Upper lobe of right lung (tissue), 1 donor: ENCODE data around the gene PLXNA4. TPM values are rescaled to one million over a fixed set of nuclear protein-coding genes. Genes with fewer than 3 reads are reported as not detected.

Experiments used
- ATAC-seq: fragments of 200-7000 bp; cut with Tn5 transposase; one replicate; pipeline ENCODE4 v1.9.1; 2020; ENCODE audit warnings: mild to moderate bottlenecking, moderate library complexity
- DNase-seq: peaks from one replicate; pipeline ENCODE4 v3.0.0-alpha.2; 2020
- H3K27ac ChIP-seq: fragments of 200-600 bp; one replicate; pipeline ENCODE4 v1.8.0; 2022
- H3K27me3 ChIP-seq: fragments of 200-600 bp; one replicate; pipeline ENCODE4 v1.8.0; 2022; ENCODE audit warnings: mild to moderate bottlenecking
- H3K36me3 ChIP-seq: fragments of 200-600 bp; one replicate; pipeline ENCODE4 v1.8.0; 2022
- H3K4me1 ChIP-seq: fragments of 200-600 bp; one replicate; pipeline ENCODE4 v1.8.0; 2022
- H3K4me3 ChIP-seq: fragments of 200-600 bp; one replicate; pipeline ENCODE4 v1.8.0; 2022; ENCODE audit warnings: mild to moderate bottlenecking
- H3K9me3 ChIP-seq: fragments of 200-600 bp; one replicate; pipeline ENCODE4 v1.8.0; 2022
- intact Hi-C: fragments of 100-400 bp; cut with DNase I; formaldehyde crosslinking; loops from one replicate; pipeline ENCODE4 v1.11.0; 2022
- total RNA-seq: library from RNA; stranded (reverse); fragmentation: NEBNext Ultra II Directional; extraction: Animal tissue kit (Norgen Biotek cat#: 25700); gene quantifications from one replicate; pipeline ENCODE4 v1.2.1, GENCODE V29; 2021
- TF ChIP-seq, protein P1 (sequence below): fragments of 200-600 bp; IDR thresholded peaks from one replicate; pipeline ENCODE4 v1.8.0; 2022; ENCODE audit warnings: antibody characterized with exemption
- donor health status: DM: no; HTN: yes; CAD: no; lungs with severe emphysema.

Gene PLXNA4
- total RNA-seq, 1 donor from 2014 or later = 7.2 TPM

- intact Hi-C loops = no loop called here
- Histone ChIP-seq H3K27ac (no peak overlapping the region), H3K9me3 (no peaks in the 10 kb centered on the region), H3K27me3 (no peaks in the 10 kb centered on the region), H3K4me1 (no peaks in the 10 kb centered on the region), H3K36me3 (no peaks in the 10 kb centered on the region), H3K4me3 (no peak overlapping the region)
- ATAC-seq = no peak
- DNase-seq = peak; percentile 39
- TF ChIP-seq, protein P1, sequence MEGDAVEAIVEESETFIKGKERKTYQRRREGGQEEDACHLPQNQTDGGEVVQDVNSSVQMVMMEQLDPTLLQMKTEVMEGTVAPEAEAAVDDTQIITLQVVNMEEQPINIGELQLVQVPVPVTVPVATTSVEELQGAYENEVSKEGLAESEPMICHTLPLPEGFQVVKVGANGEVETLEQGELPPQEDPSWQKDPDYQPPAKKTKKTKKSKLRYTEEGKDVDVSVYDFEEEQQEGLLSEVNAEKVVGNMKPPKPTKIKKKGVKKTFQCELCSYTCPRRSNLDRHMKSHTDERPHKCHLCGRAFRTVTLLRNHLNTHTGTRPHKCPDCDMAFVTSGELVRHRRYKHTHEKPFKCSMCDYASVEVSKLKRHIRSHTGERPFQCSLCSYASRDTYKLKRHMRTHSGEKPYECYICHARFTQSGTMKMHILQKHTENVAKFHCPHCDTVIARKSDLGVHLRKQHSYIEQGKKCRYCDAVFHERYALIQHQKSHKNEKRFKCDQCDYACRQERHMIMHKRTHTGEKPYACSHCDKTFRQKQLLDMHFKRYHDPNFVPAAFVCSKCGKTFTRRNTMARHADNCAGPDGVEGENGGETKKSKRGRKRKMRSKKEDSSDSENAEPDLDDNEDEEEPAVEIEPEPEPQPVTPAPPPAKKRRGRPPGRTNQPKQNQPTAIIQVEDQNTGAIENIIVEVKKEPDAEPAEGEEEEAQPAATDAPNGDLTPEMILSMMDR = no peak
These were observed 475.3 kb downstream of the PLXNA4 start for GRCh38 chr7:132100981-132101380.

- intact Hi-C loops = no loop called here
- no peaks in the 10 kb centered on the region for H3K4me1 ChIP-seq
- no peak overlapping the region for H3K4me3 ChIP-seq
- no peaks in the 10 kb centered on the region for H3K36me3 ChIP-seq
- ATAC-seq = no peak
- H3K27ac ChIP-seq = no peak overlapping the region
- TF ChIP-seq, protein P1 = no peak
- no peaks in the 10 kb centered on the region for H3K9me3 ChIP-seq
- DNase-seq = no peak
- H3K27me3 ChIP-seq = no peaks in the 10 kb centered on the region
These were observed 475.8 kb downstream of the PLXNA4 start for GRCh38 chr7:132100483-132100882.

DNA sequence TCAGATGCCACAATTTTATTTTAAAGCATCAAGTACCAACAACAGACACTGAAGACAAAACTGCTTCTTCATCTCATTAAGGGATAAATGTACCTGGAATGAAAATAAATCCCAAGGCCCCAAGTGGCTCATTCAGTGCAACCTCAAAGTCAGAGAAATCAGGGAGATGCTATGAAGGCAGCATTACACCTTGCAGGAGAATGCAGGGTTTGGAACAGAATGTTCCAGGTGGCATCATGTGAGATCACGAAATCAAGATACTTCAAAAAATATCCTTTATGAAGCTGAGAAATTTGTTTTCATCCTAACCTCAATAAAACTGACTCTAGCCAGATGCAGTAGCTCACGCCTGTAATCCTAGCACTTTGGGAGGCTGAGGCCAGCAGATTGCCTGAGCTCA lies 477.1 kb downstream of the PLXNA4 start:
- intact Hi-C loops = no loop called here
- Histone ChIP-seq H3K36me3 (no peaks in the 10 kb centered on the region), H3K9me3 (no peaks in the 10 kb centered on the region), H3K4me1 (no peaks in the 10 kb centered on the region), H3K27me3 (no peaks in the 10 kb centered on the region), H3K27ac (no peak overlapping the region), H3K4me3 (no peak overlapping the region)
- TF ChIP-seq, protein P1 = no peak
- DNase-seq = no peak
- ATAC-seq = no peak

- no peaks in the 10 kb centered on the region for H3K36me3 ChIP-seq
- DNase-seq = no peak
- H3K4me3 ChIP-seq = no peak overlapping the region
- H3K27ac ChIP-seq = no peak overlapping the region
- TF ChIP-seq, protein P1 = no peak
- no peaks in the 10 kb centered on the region for H3K4me1 ChIP-seq
- H3K27me3 ChIP-seq = no peaks in the 10 kb centered on the region
- intact Hi-C loops = no loop called here
- no peaks in the 10 kb centered on the region for H3K9me3 ChIP-seq
- ATAC-seq = peak; percentile 66
These were observed 477.9 kb downstream of the PLXNA4 start for GRCh38 chr7:132098327-132098726.

DNA sequence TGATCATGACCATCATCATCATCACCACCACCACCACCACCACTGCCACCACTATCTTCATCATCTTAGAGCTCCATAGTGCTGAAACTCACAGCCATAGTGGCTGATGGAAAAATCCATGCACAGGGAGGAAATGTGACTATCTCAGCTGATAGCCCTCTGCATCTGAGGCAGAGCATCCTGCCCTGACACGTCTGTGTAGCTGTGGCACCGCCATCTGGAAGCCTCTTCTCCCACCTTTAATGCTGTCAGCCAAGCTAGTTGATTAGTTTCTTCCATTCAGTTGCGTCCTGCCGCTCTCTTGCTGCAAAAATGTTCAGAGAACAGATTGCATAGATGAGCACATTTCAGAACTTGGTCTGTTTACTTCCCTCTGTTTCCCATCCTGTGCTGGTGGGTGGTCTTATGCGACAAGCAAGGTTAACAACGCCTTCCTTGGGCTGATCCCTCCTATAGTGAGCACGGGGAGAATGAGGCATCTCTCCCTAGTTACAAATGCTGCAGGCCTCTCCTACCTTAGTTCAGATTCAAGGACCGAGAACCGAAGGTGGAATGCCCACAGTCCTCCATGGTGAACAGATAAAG lies 478.6 kb downstream of the PLXNA4 start:
- TF ChIP-seq, protein P1 = no peak
- no peak overlapping the region for H3K4me3 ChIP-seq
- H3K27ac ChIP-seq = no peak overlapping the region
- H3K4me1 ChIP-seq = no peaks in the 10 kb centered on the region
- intact Hi-C loops = no loop called here
- no peaks in the 10 kb centered on the region for H3K36me3 ChIP-seq
- H3K9me3 ChIP-seq = no peaks in the 10 kb centered on the region
- no peaks in the 10 kb centered on the region for H3K27me3 ChIP-seq
- no peak for DNase-seq
- no peak for ATAC-seq
